ENCODE measurements around the gene CCDC124.
A peak's percentile ranks its signal among the peaks of the same experiment; 100 is the strongest.
"Not testable (repeated sequence)": the region's sequence is repeated elsewhere in the genome, so short reads cannot be mapped to it uniquely, and the experiment has no call there.

The CCDC124 gene, protein sequence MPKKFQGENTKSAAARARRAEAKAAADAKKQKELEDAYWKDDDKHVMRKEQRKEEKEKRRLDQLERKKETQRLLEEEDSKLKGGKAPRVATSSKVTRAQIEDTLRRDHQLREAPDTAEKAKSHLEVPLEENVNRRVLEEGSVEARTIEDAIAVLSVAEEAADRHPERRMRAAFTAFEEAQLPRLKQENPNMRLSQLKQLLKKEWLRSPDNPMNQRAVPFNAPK

DNA sequence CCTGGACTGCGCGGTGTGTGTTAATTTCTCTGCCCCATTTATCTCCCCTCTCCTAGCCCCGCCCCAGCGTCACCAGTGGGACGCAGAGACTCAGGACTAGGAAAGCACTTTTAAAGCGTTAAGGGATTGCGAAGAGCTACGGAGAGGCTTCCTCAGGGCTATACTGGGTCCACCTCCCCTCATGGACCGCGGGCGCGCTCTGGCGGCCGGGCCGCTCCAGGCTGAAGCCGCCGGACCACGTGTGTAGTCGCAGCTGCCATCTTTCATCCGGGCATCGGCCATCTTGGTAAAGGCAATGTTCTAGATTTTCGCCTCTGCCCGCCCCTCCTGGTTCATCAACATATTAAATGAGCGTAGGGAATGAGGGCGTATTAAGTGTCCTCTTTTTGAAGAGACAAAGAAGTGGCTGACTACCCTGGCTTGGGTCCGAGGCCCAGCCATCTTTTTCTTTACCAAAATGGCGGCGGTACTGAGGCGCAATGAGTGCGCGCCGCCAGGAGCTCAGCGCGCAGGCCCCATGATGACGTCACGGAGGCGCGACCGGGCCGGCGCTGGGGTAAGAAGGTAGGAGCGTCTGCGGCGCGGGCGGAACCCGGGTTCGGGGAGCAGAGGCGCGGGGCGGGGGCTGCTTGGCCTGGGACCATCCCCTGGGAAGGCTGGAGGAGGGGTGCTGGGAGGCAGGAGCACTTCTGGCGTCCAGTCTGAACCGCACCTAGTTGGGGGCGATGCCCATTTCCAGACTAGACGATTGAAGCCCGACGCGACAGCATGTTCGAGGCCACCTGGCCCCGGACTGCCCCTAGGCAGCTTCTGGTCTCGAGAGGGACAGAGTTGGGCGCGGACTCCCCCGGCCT is at the start of gene CCDC124:
Gene CCDC124, plus strand, starts transcription at position 531 of the 854 bp plus-strand sequence. CDS start 3,406 bp downstream, outside the sequence.
- peak; percentile 96 for DNase-seq

DNA sequence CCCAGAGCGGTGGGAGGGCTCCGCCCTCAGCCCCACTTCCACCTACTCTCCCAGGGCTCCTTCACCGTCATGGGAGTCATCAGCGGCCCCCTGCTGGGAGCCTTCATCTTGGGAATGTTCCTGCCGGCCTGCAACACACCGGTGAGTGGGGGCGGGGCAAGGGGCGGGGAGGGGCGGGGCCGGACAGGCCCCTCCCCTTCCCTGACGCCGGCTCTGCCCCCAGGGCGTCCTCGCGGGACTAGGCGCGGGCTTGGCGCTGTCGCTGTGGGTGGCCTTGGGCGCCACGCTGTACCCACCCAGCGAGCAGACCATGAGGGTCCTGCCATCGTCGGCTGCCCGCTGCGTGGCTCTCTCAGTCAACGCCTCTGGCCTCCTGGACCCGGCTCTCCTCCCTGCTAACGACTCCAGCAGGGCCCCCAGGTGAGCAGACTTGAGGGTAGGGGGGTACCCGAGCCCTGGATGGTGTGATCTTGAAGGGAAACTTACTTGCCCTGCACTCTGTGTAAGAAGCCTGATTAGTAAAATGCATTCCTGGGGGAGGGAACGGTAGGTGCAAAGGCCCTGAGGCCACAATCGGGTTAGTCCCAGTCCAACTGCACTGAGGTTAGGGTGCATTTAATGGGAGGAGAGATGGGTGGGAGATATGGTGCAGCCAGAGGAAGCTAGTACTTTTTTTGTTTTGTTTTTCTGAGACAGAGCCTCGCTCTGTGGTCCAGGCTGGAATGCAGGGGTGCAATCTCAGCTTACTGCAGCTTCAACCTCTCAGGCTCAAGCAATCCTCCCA is 49.0 kb upstream of the CCDC124 start:
- no peak for DNase-seq

DNA sequence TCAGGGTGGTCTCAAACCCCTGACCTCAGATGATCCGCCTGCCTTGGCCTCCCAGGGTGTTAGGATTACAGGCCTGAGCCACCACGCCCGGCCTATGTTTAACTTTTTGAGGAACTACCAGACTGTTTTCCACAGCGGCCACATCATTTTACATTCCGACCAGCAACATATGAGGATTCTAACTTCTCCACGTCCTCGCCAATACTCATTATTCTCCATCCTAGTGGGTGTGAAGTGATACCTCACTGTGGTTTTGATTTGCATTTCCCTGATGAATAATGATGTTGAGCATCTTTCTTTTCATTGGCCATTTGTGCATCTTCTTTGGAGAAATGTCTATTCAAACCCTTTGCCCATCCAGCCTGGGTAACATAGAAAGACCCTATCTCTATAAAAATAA is 46.3 kb upstream of the CCDC124 start:
- DNase-seq = no peak

DNA sequence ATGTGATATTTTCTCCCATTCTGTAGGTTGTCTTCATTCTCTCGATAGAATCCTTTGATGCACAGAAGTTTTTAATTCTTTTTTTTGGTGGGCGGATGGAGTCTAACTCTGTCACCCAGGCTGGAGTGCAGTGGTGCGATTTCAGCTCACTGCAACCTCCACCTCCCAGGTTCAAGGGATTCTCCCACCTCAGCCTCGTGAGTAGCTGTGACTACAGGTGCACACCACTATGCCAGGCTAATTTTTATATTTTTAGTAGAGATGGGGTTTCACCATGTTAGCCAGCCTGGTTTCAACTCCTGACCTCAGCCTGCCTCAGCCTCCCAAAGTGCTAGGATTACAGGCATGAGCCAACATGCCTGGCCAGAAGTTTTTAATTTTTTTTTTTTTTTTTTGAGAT is 45.6 kb upstream of the CCDC124 start:
- not testable (repeated sequence) for DNase-seq

DNA sequence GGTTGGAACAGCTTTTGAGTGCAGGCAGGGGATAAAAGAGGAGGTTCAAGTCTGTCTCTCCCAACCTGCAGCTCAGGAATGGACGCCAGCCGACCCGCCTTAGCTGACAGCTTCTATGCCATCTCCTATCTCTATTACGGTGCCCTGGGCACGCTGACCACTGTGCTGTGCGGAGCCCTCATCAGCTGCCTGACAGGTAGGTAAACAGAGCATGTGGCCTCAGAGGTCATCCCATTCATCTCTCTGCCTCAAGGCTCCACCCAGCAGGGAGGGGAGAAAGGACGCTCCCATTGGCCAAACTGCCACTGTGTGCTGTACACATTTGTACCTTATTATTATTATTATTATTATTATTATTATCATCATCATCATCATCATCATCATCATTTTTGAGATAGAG is 44.6 kb upstream of the CCDC124 start:
- no peak for DNase-seq

DNA sequence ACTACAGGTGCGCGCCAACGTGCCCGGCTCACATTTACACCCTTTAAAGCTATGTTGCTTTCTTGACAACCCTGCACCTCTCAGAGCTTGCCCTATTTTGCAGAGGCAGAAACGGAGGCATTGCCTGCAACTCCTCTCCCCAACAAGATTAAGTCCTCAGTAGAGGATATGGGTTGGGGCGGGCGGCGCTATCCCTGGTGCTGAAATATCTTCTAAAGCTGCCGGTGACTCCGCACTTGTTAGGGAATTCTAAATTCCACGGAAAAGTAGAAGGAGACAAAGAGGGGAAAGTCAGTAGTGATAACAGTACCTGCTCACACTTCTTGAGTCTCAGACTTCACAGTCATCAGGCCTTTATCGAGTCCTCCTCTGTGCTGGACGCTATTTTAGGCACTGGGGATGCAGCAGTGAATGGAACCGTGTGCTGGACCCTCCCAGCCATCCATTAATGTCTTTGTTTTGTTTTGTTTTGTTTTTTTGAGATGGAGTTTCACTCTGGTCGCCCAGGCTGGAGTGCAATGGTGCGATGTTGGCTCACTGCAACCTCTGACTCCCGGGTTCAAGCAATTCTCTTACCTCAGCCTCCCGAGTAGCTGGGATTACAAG is 43.1 kb upstream of the CCDC124 start:
- no peak for DNase-seq

DNA sequence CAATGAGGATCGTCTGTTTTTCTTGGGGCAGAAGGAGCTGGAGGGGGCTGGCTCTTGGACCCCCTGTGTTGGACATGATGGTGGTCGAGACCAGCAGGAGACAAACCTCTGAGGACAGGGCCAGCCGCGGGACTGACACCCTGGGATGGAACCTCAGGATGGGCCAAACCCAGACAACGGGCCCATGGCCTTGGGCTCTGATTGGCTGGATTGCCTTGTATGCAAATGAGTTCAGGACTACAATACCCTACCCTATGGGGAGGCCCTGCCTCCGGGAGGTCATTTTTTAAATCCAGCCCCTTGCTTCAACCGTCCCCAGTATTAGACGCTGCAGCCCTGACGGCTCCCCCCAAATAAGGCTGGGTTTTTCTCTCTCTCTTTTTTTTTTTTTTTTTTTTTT is 39.0 kb upstream of the CCDC124 start:
- no peak for DNase-seq

DNA sequence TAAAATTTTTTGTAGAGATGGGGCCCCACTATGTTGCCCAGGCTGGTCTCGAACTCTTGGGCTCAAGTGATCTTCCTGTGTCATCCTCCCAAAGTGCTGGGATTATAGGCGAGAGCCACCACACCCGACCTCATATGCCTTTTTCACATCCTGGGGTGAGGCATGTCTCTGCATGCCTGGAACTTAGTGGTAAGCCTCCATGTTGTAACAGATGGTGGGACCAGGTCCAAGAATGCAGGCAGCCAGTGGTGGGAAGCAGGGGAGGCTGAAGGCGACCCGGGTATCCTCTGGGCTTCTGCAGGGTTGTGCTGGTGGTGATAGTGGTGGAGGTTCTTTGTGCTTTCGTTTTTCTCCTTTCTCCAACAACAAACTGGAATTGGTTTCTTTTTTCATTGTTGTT is 30.1 kb upstream of the CCDC124 start:
- DNase-seq = no peak

DNA sequence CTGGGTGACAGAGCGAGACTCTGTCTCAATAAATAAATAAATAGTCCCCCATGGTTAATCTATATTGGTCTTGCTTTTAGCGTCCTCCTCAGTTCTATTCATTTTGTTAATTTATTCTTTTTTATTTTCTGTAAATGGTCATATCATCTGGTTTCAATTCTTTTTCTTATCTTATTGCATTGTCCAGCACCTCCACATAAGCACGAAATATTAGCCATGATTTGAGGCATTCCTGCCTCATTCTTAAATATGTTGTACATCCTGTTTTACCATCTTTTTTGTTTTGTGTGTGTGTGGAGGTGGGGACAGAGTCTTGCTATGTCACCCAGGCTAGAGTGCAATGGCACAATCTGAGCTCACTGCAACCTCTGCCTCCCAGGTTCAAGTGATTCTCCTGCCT is 24.6 kb upstream of the CCDC124 start:
- no peak for DNase-seq

DNA sequence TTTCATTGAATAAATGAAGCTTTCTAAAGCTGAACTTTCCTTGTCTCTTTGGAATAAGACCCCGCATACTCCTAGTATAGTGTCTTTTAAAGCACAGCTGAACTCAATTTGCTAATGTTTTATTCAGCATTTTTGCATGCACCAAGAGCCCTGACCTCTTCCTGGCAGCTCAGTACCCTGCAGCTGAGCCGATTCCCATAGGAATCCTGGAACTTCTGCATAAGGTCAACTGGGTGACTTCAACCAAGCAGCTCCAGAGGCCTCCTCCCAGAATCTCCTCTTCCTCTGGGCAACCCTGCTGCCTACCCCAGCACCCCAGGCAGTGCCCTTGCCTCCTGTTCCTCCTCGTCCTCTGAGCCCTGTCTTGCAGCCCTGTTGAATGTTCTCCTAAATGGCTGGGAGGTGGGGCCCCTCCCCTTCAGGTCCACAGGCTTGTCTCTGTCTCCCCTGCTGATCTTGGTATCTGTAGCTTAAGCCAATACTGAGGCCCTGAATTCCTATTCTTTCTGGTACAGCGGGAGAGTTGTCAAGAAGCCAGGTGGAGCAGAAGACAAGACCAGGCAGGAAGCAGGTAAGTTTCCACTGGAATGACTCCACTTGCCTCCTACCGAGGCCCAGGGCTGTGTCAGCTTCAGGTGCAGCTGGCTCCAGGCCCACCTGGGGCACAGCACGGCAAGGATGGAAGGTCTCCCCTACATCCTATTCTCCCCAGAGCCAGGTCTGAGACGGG is 23.6 kb upstream of the CCDC124 start:
- no peak for DNase-seq

DNA sequence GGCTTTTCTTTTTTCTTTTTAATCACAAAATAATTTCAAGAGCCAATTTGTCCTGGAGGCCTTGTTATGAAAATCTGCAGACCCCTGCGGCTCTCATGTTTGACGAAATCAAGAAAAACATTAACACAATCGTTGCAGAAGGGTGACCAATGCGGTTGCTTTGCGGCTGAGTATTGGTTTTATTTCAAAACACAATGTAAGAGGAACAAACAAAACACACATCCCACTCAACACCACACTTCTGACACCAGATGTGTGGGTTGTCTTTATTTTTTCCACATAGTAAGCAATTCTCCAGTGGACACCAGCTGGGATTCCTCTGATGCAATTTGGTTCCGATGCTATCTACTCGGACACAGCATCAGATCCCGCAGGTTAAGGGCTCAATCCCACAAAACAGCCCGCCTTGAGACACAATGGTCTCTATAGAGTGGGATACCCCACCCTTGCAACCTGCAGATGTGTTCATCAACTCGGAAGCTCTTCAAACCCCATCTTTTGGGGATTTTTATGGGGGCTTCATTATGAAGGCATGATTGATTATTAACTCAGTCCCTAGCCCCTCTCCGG is 21.9 kb upstream of the CCDC124 start:
- no peak for DNase-seq

DNA sequence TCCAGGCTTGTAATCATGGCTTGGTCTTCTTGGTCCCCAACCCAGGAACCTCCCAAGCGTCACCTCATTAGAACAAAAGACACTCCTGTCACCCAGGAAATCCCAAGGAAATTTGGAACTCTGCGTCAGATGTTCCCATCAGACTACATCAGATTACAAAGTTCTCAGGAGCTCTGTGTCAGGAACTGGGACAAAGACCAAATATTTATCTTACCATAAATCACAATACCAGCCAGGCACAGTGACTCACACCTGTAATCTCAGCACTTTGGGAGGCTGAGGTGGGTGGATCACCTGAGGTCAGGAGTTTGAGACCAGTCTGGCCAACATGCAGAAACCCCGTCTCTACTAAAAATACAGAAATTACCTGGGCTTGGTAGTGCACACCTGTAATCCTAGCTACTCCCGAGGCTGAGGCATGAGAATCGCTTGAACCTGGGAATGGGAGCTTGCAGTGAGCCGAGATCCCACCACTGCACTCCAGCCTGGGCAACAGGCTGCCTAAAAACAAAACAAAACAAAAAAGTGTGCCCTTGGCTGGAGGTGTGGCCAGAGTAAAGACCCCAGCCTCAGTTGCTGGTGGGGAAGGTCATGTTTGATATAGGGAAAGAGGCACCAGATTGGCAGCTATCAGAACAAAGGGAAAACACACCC is 16.7 kb upstream of the CCDC124 start:
- no peak for DNase-seq

DNA sequence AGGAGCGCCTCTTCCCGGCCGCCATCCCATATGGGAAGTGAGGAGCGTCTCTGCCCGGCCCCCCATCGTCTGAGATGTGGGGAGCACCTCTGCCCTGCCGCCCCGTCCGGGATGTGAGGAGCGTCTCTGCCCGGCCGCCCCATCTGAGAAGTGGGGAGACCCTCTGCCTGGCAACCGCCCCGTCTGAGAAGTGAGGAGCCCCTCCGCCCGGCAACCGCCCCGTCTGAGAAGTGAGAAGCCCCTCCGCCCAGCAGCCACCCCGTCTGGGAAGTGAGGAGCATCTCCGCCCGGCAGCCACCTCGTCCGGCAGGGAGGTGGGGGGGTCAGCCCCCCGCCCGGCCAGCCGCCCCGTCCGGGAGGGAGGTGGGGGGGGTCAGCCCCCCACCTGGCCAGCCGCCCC is 14.7 kb upstream of the CCDC124 start:
- not testable (repeated sequence) for DNase-seq

DNA sequence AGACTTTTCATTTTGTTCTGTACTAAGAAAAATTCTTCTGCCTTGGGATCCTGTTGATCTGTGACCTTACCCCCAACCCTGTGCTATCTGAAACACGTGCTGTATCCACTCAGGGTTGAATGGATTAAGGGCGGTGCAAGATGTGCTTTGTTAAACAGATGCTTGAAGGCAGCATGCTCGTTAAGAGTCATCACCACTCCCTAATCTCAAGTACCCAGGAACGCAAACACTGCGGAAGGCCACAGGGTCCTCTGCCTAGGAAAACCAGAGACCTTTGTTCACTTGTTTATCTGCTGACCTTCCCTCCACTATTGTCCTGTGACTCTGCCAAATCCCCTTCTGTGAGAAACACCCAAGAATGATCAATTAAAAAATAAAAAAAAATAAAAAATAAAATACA is 13.7 kb upstream of the CCDC124 start:
- not testable (repeated sequence) for DNase-seq

DNA sequence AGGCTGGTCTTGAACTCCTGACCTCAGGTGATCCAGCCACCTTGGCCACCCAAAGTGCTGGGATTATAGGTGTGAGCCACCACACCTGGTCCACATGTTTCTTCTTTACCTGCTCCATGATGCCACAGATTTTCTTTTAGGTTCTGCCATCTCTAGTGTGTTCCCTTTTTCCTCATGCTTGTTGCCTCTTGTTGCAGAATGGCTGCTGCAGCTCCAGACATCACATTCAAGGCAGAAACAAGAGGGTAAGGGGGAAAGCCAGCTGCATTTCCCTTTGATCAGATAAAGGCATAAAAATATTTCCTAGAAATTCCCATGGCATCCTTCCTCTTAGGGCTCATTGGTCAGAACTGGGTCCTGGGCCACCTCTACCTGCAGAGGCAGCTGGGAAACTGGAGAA is 12.3 kb upstream of the CCDC124 start:
- no peak for DNase-seq

DNA sequence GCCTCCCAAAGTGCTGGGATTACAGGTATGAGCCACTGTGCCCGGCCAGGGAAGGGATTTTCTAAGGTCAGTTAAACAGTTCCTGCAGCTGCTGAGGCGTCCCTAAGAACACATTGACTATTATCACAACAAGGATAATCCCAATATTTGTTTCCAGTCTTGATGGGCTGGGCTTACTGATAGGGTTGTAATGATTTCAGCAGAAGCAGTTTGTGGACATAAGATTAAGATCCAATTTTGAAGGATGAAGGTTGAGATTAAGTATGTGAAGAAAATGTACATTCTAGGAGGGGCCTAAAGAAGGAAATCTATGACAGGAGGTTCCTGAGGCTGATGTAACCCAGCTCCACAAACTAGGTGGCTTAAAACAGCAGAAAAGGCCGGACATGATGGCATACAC is 10.7 kb upstream of the CCDC124 start:
- no peak for DNase-seq

DNA sequence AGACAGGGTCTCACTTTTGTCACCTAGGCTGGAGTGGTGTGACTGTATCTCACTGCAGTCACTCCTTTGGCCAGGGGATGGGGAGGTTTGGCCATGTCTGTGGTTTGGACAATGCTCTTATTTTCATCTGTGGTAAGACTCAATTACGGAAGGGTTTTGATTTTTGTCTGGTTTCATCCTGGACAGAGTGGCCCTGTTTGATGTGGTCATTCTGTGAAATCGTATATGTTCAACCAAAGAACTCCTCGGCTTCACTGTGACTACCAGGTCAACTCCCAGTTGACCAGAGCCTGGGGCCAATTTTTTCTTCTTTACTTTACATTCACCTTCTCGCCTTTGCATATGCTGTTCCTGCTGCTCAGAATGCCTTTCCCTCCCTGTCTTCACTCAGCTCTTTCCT is 6.8 kb upstream of the CCDC124 start:
- DNase-seq = no peak

DNA sequence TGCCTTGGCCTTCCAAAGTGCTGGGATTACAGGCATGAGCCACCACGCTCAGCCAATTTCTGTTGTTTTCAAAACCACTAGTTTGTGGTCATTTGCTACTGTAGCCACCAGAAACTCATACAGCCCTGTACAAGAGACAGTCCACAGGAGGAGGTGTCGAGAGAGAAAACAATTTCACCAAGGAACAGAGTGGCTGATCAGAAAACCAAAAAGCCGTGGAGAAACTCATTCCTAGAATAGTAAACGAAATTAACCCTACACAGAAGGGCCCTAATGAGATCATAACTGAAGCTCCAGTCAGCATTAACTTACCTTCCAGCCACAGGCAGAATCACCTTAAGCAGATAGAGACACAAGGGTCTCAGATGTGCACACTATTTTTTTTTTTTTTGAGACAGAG is 3.8 kb upstream of the CCDC124 start:
- DNase-seq = no peak

DNA sequence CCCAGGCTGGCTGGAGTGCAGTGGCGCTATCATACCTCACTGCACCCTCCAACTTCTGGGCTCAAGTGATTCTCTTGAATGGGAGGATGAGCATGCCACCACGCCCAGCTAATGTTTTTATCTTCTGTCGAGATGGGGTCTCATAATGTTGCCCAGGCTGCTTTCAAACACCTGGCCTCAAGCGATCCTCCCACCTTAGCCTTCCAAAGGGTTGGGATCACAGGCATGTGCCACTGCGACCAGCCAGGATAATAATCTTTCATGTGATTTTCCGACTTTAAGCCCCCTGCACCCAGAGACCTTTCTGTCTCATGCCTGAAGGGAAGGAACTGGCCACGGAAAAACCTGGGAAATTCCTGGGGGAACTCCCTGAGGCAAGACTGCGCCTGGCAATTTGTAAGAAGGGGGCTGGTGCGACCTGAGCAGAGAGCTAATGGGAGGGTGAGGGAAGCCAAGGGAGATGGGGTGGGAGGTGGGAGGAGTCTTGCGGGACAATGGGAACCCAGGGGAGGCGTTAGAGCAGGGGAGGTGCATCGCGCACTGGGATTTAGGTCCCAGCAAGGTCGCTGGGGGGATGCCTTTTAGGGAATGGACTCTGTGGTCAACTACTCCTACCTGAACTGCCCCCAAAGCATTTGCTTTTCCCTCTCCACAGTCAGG is 1.2 kb upstream of the CCDC124 start:
- DNase-seq = no peak

DNA sequence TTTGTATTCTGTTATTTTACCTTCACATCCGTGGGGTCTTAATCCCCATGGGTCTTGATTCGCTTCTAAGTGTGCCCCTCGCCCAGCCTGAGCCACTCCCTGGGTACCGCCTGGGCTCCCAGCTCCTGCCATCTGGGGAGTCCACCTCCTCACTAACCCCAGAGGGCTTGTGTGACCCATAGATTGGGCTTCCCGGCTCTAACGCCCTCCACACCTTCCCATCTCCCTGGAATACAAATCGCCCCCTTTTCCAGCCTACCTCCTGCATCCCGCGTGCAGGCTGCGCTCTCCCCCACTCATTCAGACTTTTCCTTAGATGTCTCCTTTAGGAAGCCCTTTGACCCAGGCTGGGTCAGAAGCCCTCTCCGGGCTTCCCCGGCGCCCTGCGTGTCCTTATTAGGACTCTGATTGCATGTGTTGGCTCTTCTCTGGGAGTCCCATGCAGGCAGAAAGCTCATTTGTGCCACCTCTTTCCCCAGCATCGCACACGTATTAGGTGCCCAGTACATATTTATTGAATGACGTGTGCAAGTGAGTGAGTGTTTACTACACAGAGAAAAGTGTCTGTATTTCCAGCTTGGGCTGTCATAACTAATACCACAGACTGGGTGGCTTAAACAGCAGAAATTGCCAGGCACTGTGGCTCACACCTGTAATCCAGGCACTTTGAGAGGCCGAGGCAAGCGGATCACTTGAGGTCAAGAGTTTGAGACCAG is 757 bp downstream of the CCDC124 start:
- DNase-seq = no peak

Measured in activated effector memory CD4-positive, alpha-beta T cell treated with anti-CD3 and anti-CD28 coated beads, Interleukin-2, amount 50 U/mL, for 16 hours (primary cell).